Thoracic aorta (tissue), 2 donors: ENCODE results near the gene GTF3C4. TPM values are rescaled to one million over a fixed set of nuclear protein-coding genes. Genes with fewer than 3 reads are reported as not detected.

ENCODE experiments used
- ATAC-seq: fragments of 150-250 bp; one replicate; pipeline ENCODE4 v1.8.0; 2017; ENCODE audit warnings: low read depth; ENCODE audit not compliant: insufficient number of reproducible peaks, low FRiP score
- DNase-seq: peaks from one replicate; pipeline ENCODE4 v3.0.0-alpha.2; 2020; ENCODE audit warnings: low spot score
- H3K27ac ChIP-seq, 2 donors: fragments of 200-600 bp; sonication (generic); 1 replicate in 1 of 2; 2 replicates in 1 of 2; pipeline ENCODE4 v1.5.1; 2016; ENCODE audit warnings: mild to moderate bottlenecking in 2 of 2, moderate library complexity in 2 of 2
- H3K27me3 ChIP-seq: fragments of 200-600 bp; sonication (generic); replicated peaks from 2 replicates; pipeline ENCODE4 v1.6.0; 2016; ENCODE audit warnings: mild to moderate bottlenecking; ENCODE audit not compliant: insufficient read depth
- H3K36me3 ChIP-seq: fragments of 200-600 bp; sonication (generic); one replicate; pipeline ENCODE4 v1.5.1; 2016
- H3K4me1 ChIP-seq, 2 donors: fragments of 200-600 bp; sonication (generic); 1 replicate in 1 of 2; 2 replicates in 1 of 2; pipeline versions ENCODE4 v1.5.1 to v1.6.0; 2016; ENCODE audit warnings: low read depth in 2 of 2, mild to moderate bottlenecking in 1 of 2; ENCODE audit not compliant: control insufficient read depth in 1 of 2
- H3K4me3 ChIP-seq: fragments of 200-600 bp; sonication (generic); 2 replicates; pipeline ENCODE4 v1.5.1; 2016; ENCODE audit warnings: mild to moderate bottlenecking
- H3K9me3 ChIP-seq: fragments of 200-600 bp; sonication (generic); 2 replicates; pipeline ENCODE4 v1.5.1; 2016
- CTCF ChIP-seq: fragments of 200-600 bp; sonication (generic); IDR thresholded peaks from one replicate; pipeline ENCODE4 v1.5.1; 2019; ENCODE audit warnings: antibody characterized with exemption
- total RNA-seq, 2 donors: library from RNA; depleted of rRNA; stranded (reverse); fragments of >200 nt; gene quantifications; one replicate each; pipeline versions ENCODE4 v1.1.0 to v1.2.3, GENCODE V29; 2016

The GTF3C4 gene
- total RNA-seq, 2 donors from 2014 or later, result 7.2 to 16.4 TPM

DNA sequence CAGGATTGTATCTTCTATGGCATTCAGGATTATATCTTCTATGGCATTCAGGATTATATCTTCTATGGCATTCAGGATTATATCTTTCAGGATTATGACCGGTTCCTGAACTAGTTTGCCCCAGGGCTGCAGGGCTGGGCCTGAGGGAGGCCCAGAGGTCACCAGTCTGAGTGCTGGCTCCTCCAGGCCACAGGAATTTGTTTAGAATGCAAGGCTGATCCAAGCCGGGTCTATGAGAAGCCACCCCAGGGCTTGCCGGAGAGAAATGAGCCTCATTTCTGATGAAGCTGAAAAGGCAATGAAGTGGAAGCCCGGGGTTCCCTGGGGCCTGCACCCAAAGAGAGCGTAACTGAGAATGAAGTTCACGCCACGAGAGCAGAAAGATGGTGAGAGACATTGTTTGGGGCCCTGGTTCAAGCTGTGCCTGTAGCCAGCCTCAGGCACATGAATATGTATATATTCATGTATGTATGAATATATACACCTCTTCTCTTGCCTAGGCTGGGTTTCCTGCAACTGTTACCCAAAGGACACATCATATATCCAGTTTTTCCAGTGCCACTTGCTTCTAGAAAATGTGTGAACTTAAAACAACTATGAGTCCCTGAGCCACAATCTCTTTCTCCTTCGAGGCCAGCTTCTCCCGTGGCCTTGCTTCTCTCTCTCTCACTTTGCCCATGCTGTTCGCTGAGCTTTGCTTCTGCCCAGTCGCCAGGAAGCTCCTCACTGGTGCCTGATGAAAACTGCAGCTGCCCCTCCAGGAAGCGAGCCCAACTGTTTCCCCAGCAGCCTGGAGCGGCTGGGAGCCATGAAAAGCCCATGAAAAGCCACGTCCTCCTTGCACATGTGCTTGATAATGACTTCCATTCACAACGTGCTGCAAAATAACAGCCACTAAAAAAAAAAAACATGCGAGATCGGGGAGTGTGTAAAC, 62.3 kb downstream of the GTF3C4 start:
- no peak for ATAC-seq
- no peak overlapping the region for H3K4me3 ChIP-seq
- no peaks in the 10 kb centered on the region for H3K36me3 ChIP-seq
- no peak overlapping the region for H3K27ac ChIP-seq
- DNase-seq, result no peak
- no peaks in the 10 kb centered on the region for H3K4me1 ChIP-seq
- no peak for TF ChIP-seq CTCF
- H3K27me3 ChIP-seq, result no peaks in the 10 kb centered on the region
- H3K9me3 ChIP-seq, result no peaks in the 10 kb centered on the region

DNA sequence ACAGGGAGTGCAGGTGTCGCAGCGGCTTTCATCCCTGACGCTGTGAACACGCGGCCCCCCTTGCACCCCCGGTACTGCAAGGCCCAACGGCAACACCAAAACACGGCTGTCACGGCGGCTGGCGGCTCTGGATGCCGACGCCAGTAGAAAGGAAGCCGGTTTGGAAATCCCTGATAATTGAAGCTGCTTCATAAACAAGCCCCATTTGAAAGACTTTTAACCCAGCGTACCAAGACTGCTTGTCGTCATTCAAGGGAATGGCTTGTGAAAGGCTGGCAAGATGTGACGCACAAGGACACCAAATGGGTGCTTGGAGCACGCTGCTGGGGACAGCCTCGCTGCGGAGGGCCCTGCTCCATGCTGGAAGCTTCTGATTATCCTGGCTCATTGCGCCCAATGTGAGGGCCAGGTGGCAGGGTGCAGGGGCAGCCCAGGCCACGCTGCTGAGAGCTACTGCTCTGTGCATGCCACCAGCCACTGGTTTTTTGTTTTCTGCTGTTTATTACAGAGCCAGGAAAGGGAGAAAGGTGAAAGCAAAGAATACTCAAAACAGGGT, 63.1 kb downstream of the GTF3C4 start:
- DNase-seq, result no peak
- no peaks in the 10 kb centered on the region for H3K4me1 ChIP-seq
- H3K9me3 ChIP-seq, result no peaks in the 10 kb centered on the region
- H3K27me3 ChIP-seq, result no peaks in the 10 kb centered on the region
- H3K36me3 ChIP-seq, result no peaks in the 10 kb centered on the region
- H3K27ac ChIP-seq, result no peak overlapping the region
- no peak for ATAC-seq
- H3K4me3 ChIP-seq, result no peak overlapping the region
- no peak for TF ChIP-seq CTCF

- H3K4me1 ChIP-seq, result no peaks in the 10 kb centered on the region
- H3K27me3 ChIP-seq, result peaks cover 15% of the 10 kb centered on the region
- no peak for DNase-seq
- no peak for TF ChIP-seq CTCF
- H3K36me3 ChIP-seq, result no peaks in the 10 kb centered on the region
- no peaks in the 10 kb centered on the region for H3K9me3 ChIP-seq
- H3K27ac ChIP-seq, result no peak overlapping the region
- no peak for ATAC-seq
- H3K4me3 ChIP-seq, result no peak overlapping the region
Measured at GRCh38 chr9:132739710-132740310, 69.5 kb downstream of the GTF3C4 start.

DNA sequence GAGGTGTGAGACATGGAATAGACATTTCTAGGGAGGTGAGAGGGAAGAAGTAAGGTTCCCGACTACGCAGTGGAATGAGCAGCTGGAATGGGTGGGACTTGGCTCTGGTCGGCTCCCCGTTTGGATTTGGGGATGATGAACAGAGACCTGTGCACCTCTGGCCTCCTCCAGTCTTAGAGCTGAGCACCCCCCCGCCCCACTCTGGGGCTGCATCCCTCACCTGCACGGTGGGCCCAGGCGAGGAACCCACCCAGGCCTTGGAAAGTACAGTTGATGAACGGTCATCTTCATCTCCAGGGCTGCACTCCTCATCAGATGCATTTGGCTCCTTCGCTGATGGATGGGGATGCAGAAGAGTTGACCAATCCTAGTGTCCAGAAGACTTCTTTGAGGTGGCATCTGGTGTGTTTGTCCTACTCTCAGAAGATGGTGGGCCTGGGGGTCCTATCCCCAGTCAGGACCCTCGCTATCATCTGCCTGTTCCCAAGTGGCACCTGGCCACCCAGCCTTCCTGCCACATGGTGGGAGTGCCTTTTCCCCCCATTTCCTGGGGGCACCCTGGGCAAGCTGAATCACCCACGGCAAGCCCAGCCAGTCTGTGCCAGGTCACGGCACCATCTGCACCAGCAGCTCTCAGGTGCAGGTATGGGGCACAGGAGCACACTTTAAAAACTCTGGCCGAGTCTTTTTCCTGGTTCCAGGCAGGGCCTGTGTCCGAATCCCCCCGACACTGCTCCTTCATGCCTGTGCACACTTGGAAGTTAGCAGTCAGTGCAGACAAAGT, 70.5 kb downstream of the GTF3C4 start:
- DNase-seq, result no peak
- no peak overlapping the region for H3K4me3 ChIP-seq

More for the DNA sequence above, 70.5 kb downstream of the GTF3C4 start:
- ATAC-seq, result no peak
- no peak overlapping the region for H3K27ac ChIP-seq
- H3K27me3 ChIP-seq, result peaks cover 15% of the 10 kb centered on the region
- no peak for TF ChIP-seq CTCF
- H3K9me3 ChIP-seq, result no peaks in the 10 kb centered on the region
- no peaks in the 10 kb centered on the region for H3K4me1 ChIP-seq
- no peaks in the 10 kb centered on the region for H3K36me3 ChIP-seq
